SW 1271 (cell line): Measurements from ENCODE around the gene PRRG4.
"Not testable (repeated sequence)": the region's sequence is repeated elsewhere in the genome, so short reads cannot be mapped to it uniquely, and the experiment has no call there.

ENCODE experiments used
- DNase-seq, 2 experiments: peaks; one replicate each; lab custom pipeline; 2025; lab: John Stamatoyannopoulos, UW

The PRRG4 gene

GRCh38 chr11:32885556-32885955 lies 55.8 kb downstream of the PRRG4 start:
- no peak for DNase-seq

- DNase-seq: no peak
These were observed 56.5 kb downstream of the PRRG4 start for GRCh38 chr11:32886180-32886579.

GRCh38 chr11:32887707-32888383 lies 58.1 kb downstream of the PRRG4 start:
- not testable (repeated sequence) for DNase-seq

- DNase-seq: not testable (repeated sequence)
These were observed 58.6 kb downstream of the PRRG4 start for GRCh38 chr11:32888384-32888710.

GRCh38 chr11:32888805-32889204 lies 59.1 kb downstream of the PRRG4 start:
- no peak for DNase-seq

- no peak for DNase-seq
These were observed 61.3 kb downstream of the PRRG4 start for GRCh38 chr11:32890843-32891656.

- peak in 1 of 2 experiments; percentile 29 for DNase-seq
These were observed 62.1 kb downstream of the PRRG4 start for GRCh38 chr11:32891657-32892354.

GRCh38 chr11:32892355-32893092 lies 62.8 kb downstream of the PRRG4 start, which contains the start of gene QSER1:
QSER1 (plus strand) TSS chr11:32892811; CDS start chr11:32893126, 315 bp downstream.
- peak; percentile 43 to 55 for DNase-seq

- DNase-seq: no peak
These were observed 63.3 kb downstream of the PRRG4 start for GRCh38 chr11:32893093-32893342.

GRCh38 chr11:32893343-32894148 lies 63.8 kb downstream of the PRRG4 start:
- DNase-seq: peak in 1 of 2 experiments; percentile 66

- DNase-seq: peak; percentile 66 to 92
These were observed 64.6 kb downstream of the PRRG4 start for GRCh38 chr11:32894149-32894827.

- no peak for DNase-seq
These were observed 65.2 kb downstream of the PRRG4 start for GRCh38 chr11:32894921-32895320.

GRCh38 chr11:32895471-32895870 lies 65.7 kb downstream of the PRRG4 start:
- DNase-seq: no peak

GRCh38 chr11:32897103-32897502 lies 67.4 kb downstream of the PRRG4 start:
- no peak for DNase-seq

- DNase-seq: no peak
These were observed 69.7 kb downstream of the PRRG4 start for GRCh38 chr11:32899438-32899837.

GRCh38 chr11:32902089-32902665 lies 72.5 kb downstream of the PRRG4 start:
- no peak for DNase-seq

GRCh38 chr11:32905028-32905667 lies 75.4 kb downstream of the PRRG4 start:
- no peak for DNase-seq
